Fibroblast of lung (primary cell): ENCODE measurements around the gene COL7A1.

Experiments
- EZH2 ChIP-seq: IDR thresholded peaks from 2 replicates; pipeline ENCODE4 v1.5.1; 2012; ENCODE audit warnings: low read length, control low read depth, mild to moderate bottlenecking; ENCODE audit errors: missing control alignments
- TF ChIP-seq, protein P1 (sequence below), 2 donors: IDR thresholded peaks in 1 of 2; conservative IDR thresholded peaks in 1 of 2; 1 replicate in 1 of 2; 2 replicates in 1 of 2; pipeline ENCODE4 v1.5.1; 2011 to 2012; ENCODE audit warnings: low read length in 2 of 2, control low read depth in 1 of 2, inconsistent platforms in 1 of 2, low read depth in 1 of 2, mild to moderate bottlenecking in 1 of 2

DNA sequence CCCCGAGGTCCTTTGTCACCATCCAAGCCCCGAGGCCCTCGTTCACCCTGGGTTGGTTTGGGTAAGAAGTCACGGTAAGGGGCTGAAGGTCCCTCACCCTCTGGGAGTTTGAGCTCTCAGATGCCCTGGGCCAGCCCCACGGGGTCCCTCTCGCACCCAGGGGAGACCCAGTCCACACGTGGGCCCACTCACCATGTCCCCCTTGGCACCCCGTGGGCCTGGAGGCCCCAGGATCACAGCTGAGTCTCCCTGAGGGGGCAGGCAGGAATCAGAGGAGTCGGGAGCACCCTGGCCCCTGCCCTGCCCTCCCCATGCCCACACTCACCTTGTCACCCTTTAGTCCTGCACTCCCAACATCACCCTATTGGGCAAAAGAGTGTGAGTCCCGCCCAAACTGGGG lies 25.7 kb downstream of the COL7A1 start:
- TF ChIP-seq, protein P1, sequence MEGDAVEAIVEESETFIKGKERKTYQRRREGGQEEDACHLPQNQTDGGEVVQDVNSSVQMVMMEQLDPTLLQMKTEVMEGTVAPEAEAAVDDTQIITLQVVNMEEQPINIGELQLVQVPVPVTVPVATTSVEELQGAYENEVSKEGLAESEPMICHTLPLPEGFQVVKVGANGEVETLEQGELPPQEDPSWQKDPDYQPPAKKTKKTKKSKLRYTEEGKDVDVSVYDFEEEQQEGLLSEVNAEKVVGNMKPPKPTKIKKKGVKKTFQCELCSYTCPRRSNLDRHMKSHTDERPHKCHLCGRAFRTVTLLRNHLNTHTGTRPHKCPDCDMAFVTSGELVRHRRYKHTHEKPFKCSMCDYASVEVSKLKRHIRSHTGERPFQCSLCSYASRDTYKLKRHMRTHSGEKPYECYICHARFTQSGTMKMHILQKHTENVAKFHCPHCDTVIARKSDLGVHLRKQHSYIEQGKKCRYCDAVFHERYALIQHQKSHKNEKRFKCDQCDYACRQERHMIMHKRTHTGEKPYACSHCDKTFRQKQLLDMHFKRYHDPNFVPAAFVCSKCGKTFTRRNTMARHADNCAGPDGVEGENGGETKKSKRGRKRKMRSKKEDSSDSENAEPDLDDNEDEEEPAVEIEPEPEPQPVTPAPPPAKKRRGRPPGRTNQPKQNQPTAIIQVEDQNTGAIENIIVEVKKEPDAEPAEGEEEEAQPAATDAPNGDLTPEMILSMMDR (conservative IDR thresholded peaks at IDR 0.05 in 1 of 2, IDR thresholded peaks at IDR 0.05 in 1 of 2; ENCODE audit: low read depth in 1 of 2, low read length in 2 of 2), result no peak
- no peak for TF ChIP-seq EZH2
